RWPE2 (cell line): Measurements from ENCODE around the gene IFITM5.
"Not testable (repeated sequence)": the region's sequence is repeated elsewhere in the genome, so short reads cannot be mapped to it uniquely, and the experiment has no call there.

Source experiments
- ATAC-seq: fragments of 200-7000 bp; cut with Tn5 transposase; 3 replicates; pipeline ENCODE4 v1.9.1; 2021; ENCODE audit warnings: low read depth
- DNase-seq: peaks from one replicate; pipeline ENCODE4 v3.0.0-alpha.2; 2020; ENCODE audit warnings: low spot score
- H3K27ac ChIP-seq: fragments of 450-650 bp; 2 replicates; pipeline ENCODE4 v1.5.1; 2017; ENCODE audit warnings: mild to moderate bottlenecking; ENCODE audit not compliant: poor library complexity, severe bottlenecking
- H3K27me3 ChIP-seq: fragments of 250-450 bp; sonication (Bioruptor Pico); 2 replicates; pipeline ENCODE4 v1.5.1; 2021; ENCODE audit warnings: mild to moderate bottlenecking, moderate library complexity; ENCODE audit not compliant: insufficient read depth, poor library complexity, severe bottlenecking
- H3K36me3 ChIP-seq: fragments of 250-450 bp; sonication (Bioruptor Pico); 2 replicates; pipeline ENCODE4 v1.5.1; 2020; ENCODE audit warnings: low read depth, mild to moderate bottlenecking, moderate library complexity
- H3K4me1 ChIP-seq: fragments of 250-450 bp; sonication (Bioruptor Pico); 2 replicates; pipeline ENCODE4 v1.5.1; 2021; ENCODE audit warnings: mild to moderate bottlenecking, moderate library complexity; ENCODE audit not compliant: insufficient read depth, poor library complexity, severe bottlenecking
- H3K4me3 ChIP-seq: fragments of 250-450 bp; sonication (Bioruptor Pico); 2 replicates; pipeline ENCODE4 v1.5.1; 2021; ENCODE audit warnings: mild to moderate bottlenecking, moderate library complexity; ENCODE audit not compliant: severe bottlenecking
- H3K9me3 ChIP-seq: fragments of 250-450 bp; sonication (Bioruptor Pico); 2 replicates; pipeline ENCODE4 v1.5.1; 2021; ENCODE audit warnings: mild to moderate bottlenecking, moderate library complexity; ENCODE audit not compliant: severe bottlenecking
- CTCF ChIP-seq: fragments of 450-650 bp; IDR thresholded peaks from one replicate; pipeline ENCODE4 v1.5.1; 2017; ENCODE audit warnings: mild to moderate bottlenecking, moderate library complexity; ENCODE audit not compliant: poor library complexity, severe bottlenecking

The IFITM5 gene

GRCh38 chr11:335779-336658 is 36.7 kb upstream of the IFITM5 start:
- no peaks in the 10 kb centered on the region for H3K4me1 ChIP-seq

GRCh38 chr11:334264-334994 is 35.1 kb upstream of the IFITM5 start:
- Histone ChIP-seq H3K4me3 (no peak overlapping the region), H3K36me3 (no peaks in the 10 kb centered on the region)
- ATAC-seq, result no peak

More at GRCh38 chr11:335779-336658, 36.7 kb upstream of the IFITM5 start:
- ATAC-seq (no peak), DNase-seq (no peak)
- Histone ChIP-seq H3K9me3 (no peaks in the 10 kb centered on the region), H3K36me3 (no peaks in the 10 kb centered on the region), H3K27ac (no peak overlapping the region), H3K4me3 (no peak overlapping the region), H3K27me3 (no peaks in the 10 kb centered on the region)
- TF ChIP-seq CTCF, result no peak

GRCh38 chr11:333616-334263 is 34.4 kb upstream of the IFITM5 start:
- not testable (repeated sequence) for H3K9me3 ChIP-seq, H3K27me3 ChIP-seq, ATAC-seq, H3K4me1 ChIP-seq, H3K36me3 ChIP-seq, H3K27ac ChIP-seq, DNase-seq, H3K4me3 ChIP-seq

More at GRCh38 chr11:334264-334994, 35.1 kb upstream of the IFITM5 start:
- H3K27me3 ChIP-seq, result no peaks in the 10 kb centered on the region
- no peaks in the 10 kb centered on the region for H3K9me3 ChIP-seq
- H3K4me1 ChIP-seq, result no peaks in the 10 kb centered on the region
- no peak for TF ChIP-seq CTCF
- DNase-seq, result no peak
- H3K27ac ChIP-seq, result no peak overlapping the region

GRCh38 chr11:332651-333480 is 33.5 kb upstream of the IFITM5 start:
- H3K4me3 ChIP-seq, result no peak overlapping the region
- no peaks in the 10 kb centered on the region for H3K27me3 ChIP-seq
- H3K27ac ChIP-seq, result no peak overlapping the region
- ATAC-seq (no peak), DNase-seq (no peak)
- no peaks in the 10 kb centered on the region for H3K4me1 ChIP-seq
- H3K9me3 ChIP-seq, result no peaks in the 10 kb centered on the region
- no peaks in the 10 kb centered on the region for H3K36me3 ChIP-seq
- no peak for TF ChIP-seq CTCF
